Esophagus squamous epithelium (tissue), 5 donors: ENCODE measurements around the gene SLC25A29. TPM values are rescaled to one million over a fixed set of nuclear protein-coding genes. Genes with fewer than 3 reads are reported as not detected.
"Not testable (repeated sequence)": the region's sequence is repeated elsewhere in the genome, so short reads cannot be mapped to it uniquely, and the experiment has no call there.

ENCODE experiments used
- DNase-seq: peaks from one replicate; lab custom pipeline; 2025; lab: John Stamatoyannopoulos, UW
- H3K27ac ChIP-seq, 4 donors: fragments of 200-600 bp; sonication (generic); one replicate each; pipeline ENCODE4 v1.5.1; 2016 to 2019; ENCODE audit warnings: mild to moderate bottlenecking in 1 of 4
- H3K27me3 ChIP-seq, 4 donors: fragments of 200-600 bp; sonication (generic); 1 replicate in 3 of 4; 2 replicates in 1 of 4; pipeline versions ENCODE4 v1.5.1 to v1.6.0; 2017 to 2021; ENCODE audit warnings: antibody characterized with exemption in 1 of 4
- H3K36me3 ChIP-seq, 3 donors: fragments of 200-600 bp; sonication (generic); one replicate each; pipeline ENCODE4 v1.5.1; 2016 to 2019
- H3K4me1 ChIP-seq, 3 donors: fragments of 200-600 bp; sonication (generic); one replicate each; pipeline ENCODE4 v1.5.1; 2017 to 2019
- H3K4me3 ChIP-seq, 4 donors: fragments of 200-600 bp; sonication (generic); 1 replicate in 3 of 4; 2 replicates in 1 of 4; pipeline ENCODE4 v1.5.1; 2016 to 2019; ENCODE audit warnings: mild to moderate bottlenecking in 2 of 4, moderate library complexity in 1 of 4
- H3K9me3 ChIP-seq, 3 donors: fragments of 200-600 bp; sonication (generic); one replicate each; pipeline ENCODE4 v1.5.1; 2016 to 2019
- POLR2A ChIP-seq, 4 donors: fragments of 450-650 bp; IDR thresholded peaks; one replicate each; pipeline ENCODE4 v1.6.1; 2017; ENCODE audit warnings: antibody characterized with exemption in 4 of 4, mild to moderate bottlenecking in 4 of 4, moderate library complexity in 3 of 4
- WGBS, 2 donors: methylation state at CpG; one replicate each; pipeline ENCODE4 v1.1.5; 2018; 5-methylcytosine and 5-hydroxymethylcytosine counted together
- intact Hi-C: fragments of 100-400 bp; cut with DNase I; formaldehyde crosslinking; loops from one replicate; pipeline ENCODE4 v1.15.0; 2022
- total RNA-seq, 4 donors: library from RNA; depleted of rRNA; stranded (reverse); fragments of >200 nt; gene quantifications; one replicate each; pipeline ENCODE4 v1.1.0, GENCODE V29; 2016
- TF ChIP-seq, protein P1 (sequence below), 6 experiments: fragments of 450-650 bp in 4 of 6; fragments of 200-600 bp in 2 of 6; sonication (generic) in 2 of 6; IDR thresholded peaks; one replicate each; pipeline ENCODE4 v1.5.1; 2016 to 2019; ENCODE audit warnings: antibody characterized with exemption in 6 of 6, mild to moderate bottlenecking in 4 of 6, moderate library complexity in 4 of 6
- donor health status: DM: yes; HTN: yes; CAD: no.

The SLC25A29 gene
- total RNA-seq, 4 donors from 2014 or later = 23.3 to 64.3 (median 55.6) TPM

DNA sequence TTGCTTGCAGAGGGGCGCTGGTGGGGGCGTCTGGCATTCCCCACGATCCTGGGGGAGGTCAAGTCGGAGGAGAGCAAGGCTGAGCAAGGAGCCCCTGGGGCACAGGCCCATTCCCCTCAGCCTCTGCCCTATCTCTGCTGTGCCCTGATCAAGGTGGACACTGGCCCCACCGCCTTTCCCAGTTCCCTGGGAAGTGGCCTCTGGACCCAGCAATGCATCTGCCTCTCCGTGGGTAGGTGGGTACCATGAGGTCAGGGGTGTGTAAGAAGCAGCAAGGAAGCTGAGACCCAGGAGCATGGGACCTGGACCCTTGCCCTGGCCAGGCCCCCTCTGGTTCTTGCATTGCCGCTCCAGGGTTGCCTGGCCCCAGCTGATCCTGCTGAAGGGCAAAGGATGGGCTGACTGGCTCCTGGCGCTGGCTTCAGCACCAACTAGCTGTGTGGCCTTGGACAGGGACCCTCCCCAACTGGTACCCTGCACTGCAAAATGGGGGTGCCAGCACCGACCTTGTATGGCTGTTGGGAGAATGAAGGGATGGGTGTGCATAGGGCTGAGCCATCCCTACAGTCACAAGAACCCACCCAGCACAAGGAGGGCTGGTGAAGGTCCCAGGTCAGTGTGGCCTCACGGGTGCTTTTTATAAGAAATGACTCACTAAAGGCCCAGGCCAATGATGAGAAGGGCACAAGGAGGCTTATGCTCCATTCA lies 19.6 kb downstream of the SLC25A29 start:
- peaks cover 12 to 63% (median 34%) of the 10 kb centered on the region in 3 donors for H3K4me1 ChIP-seq
- intact Hi-C loops = no loop called here
- H3K4me3 ChIP-seq = no peak overlapping the region
- no peak overlapping the region for H3K27ac ChIP-seq
- TF ChIP-seq, protein P1, sequence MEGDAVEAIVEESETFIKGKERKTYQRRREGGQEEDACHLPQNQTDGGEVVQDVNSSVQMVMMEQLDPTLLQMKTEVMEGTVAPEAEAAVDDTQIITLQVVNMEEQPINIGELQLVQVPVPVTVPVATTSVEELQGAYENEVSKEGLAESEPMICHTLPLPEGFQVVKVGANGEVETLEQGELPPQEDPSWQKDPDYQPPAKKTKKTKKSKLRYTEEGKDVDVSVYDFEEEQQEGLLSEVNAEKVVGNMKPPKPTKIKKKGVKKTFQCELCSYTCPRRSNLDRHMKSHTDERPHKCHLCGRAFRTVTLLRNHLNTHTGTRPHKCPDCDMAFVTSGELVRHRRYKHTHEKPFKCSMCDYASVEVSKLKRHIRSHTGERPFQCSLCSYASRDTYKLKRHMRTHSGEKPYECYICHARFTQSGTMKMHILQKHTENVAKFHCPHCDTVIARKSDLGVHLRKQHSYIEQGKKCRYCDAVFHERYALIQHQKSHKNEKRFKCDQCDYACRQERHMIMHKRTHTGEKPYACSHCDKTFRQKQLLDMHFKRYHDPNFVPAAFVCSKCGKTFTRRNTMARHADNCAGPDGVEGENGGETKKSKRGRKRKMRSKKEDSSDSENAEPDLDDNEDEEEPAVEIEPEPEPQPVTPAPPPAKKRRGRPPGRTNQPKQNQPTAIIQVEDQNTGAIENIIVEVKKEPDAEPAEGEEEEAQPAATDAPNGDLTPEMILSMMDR (IDR thresholded peaks at IDR 0.05) = no peak
- TF ChIP-seq POLR2A (IDR thresholded peaks at IDR 0.05) = no peak
- H3K36me3 ChIP-seq = peaks cover 6 to 33% (median 13%) of the 10 kb centered on the region in 3 donors
- DNase-seq = no peak
- 64% methylated on average over 2 of the region's 10 CpGs for WGBS, 2 donors
- no peaks in the 10 kb centered on the region for H3K9me3 ChIP-seq
- no peaks in the 10 kb centered on the region for H3K27me3 ChIP-seq

DNA sequence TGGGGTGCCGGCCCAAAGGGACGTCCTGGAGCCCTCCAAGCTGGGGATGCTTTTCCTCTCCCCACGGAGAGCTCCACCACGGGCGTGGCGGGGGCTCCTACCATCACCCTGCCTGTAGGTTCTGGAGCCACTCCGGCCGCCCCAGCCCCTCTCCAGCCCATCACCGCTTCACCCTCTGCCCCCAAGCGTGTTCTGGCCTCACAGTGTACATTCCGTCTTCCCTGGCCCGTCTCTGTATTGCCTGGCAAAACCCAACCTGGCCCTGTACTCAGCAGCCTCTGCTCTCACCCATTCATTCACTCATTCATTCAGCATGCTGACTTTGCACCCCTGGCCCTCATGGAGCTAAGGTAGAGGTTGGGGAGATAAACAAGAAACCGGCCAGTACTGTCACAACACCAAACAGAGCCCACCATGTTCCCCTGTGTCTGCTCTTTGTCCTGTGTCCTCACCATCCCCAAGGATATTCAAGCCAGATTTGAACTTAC lies 20.3 kb downstream of the SLC25A29 start:
- no peaks in the 10 kb centered on the region for H3K27me3 ChIP-seq
- TF ChIP-seq POLR2A (IDR thresholded peaks at IDR 0.05) = no peak
- TF ChIP-seq, protein P1 (IDR thresholded peaks at IDR 0.05) = no peak
- H3K4me1 ChIP-seq = peaks cover 17 to 70% (median 41%) of the 10 kb centered on the region in 3 donors
- H3K36me3 ChIP-seq = peaks cover 1 to 26% (median 6%) of the 10 kb centered on the region in 3 donors
- 30 to 31% methylated on average over 6 to 11 of the region's 13 CpGs for WGBS, 2 donors
- DNase-seq = no peak
- H3K4me3 ChIP-seq = peak overlapping the region; percentile 64 to 91 (median 79)
- no peaks in the 10 kb centered on the region for H3K9me3 ChIP-seq
- peak overlapping the region; percentile 91 to 95 (median 92) for H3K27ac ChIP-seq
- intact Hi-C loops = no loop called here

DNA sequence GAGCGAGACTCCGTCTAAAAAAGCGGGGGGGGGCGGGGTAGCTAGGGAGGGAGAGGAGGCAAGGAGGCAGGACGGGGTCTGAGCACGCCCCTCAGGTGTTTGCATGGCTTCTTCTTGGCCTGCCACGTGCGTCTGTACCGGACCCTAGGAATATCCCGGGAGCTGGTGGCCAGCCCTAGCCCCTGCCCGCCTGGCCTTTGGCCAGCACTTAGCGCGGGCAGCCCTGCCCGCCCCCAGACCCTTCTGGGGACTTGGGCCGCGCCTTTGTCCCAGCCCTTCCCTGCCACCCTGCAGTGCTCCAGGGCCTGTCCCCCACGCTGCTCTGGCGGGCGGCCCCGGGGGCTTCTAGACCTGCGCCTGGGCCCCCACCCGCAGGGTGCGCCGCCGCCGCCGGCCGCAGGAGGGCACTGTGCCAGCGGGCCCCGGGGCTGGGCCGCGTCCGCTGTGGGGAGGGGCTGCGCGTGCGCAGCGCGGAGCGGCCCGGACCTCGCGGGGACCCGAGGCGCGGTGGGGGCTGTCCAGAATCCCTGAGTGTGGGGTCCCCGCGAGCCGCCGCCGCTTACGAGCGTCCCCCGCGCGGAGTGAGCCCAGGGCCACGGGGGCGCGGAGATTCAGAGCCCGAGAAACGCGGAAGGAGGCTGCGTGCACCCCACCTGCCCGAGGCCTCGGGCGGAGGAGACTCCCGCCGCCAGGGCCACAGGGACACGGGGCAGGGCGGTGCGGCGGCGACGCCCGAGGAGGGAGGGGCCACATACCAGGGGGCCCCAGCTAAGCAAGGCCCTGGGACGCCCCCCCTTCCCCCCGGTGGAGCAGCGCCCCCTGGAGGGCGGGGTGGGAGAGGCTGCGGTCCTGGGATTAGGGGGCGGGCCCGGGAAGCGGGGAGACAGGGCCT lies 21.0 kb downstream of the SLC25A29 start:
- Histone ChIP-seq H3K27ac (peak overlapping the region; percentile 91 to 95 (median 92)), H3K9me3 (no peaks in the 10 kb centered on the region), H3K4me1 (peaks cover 17 to 70% (median 45%) of the 10 kb centered on the region in 3 donors), H3K4me3 (peak overlapping the region; percentile 64 to 91 (median 79)), H3K36me3 (peaks cover 0 to 19% (median 0%) of the 10 kb centered on the region in 3 donors), H3K27me3 (no peaks in the 10 kb centered on the region)
- no peak for DNase-seq
- WGBS, 2 donors = 0% methylated on average over 1 of the region's 82 CpGs; no CpG with 5 or more reads in 1 of the 2 donors
- TF ChIP-seq, protein P1 (IDR thresholded peaks at IDR 0.05) = peak; percentile 66 to 87 (median 75)
- peak in 2 of 4 donors; percentile 22 to 29 for TF ChIP-seq POLR2A (IDR thresholded peaks at IDR 0.05)
- intact Hi-C loops = no loop called here

- 79 to 91% methylated on average over 16 to 19 of the region's 26 CpGs for WGBS, 2 donors
- H3K27ac ChIP-seq = peak overlapping the region; percentile 91 to 95 (median 92)
- intact Hi-C loops = loop anchor here (2.0 kb wide), 1 partner anchor 21 kb away; no protein-coding TSS in a partner anchor
- peak overlapping the region; percentile 64 to 91 (median 79) for H3K4me3 ChIP-seq
- H3K27me3 ChIP-seq = no peaks in the 10 kb centered on the region
- no peak for DNase-seq
- peaks cover 0 to 14% (median 0%) of the 10 kb centered on the region in 3 donors for H3K36me3 ChIP-seq
- H3K9me3 ChIP-seq = no peaks in the 10 kb centered on the region
- TF ChIP-seq, protein P1 (IDR thresholded peaks at IDR 0.05) = no peak
- no peak for TF ChIP-seq POLR2A (IDR thresholded peaks at IDR 0.05)
- peaks cover 22 to 76% (median 48%) of the 10 kb centered on the region in 3 donors for H3K4me1 ChIP-seq
Measured at GRCh38 chr14:100283984-100284881, 22.0 kb downstream of the SLC25A29 start.

- 69 to 70% methylated on average over 7 to 8 of the region's 9 CpGs for WGBS, 2 donors
- not testable (repeated sequence) for H3K36me3 ChIP-seq, H3K27me3 ChIP-seq, H3K9me3 ChIP-seq, DNase-seq, H3K4me3 ChIP-seq
- intact Hi-C loops = loop anchor here (2.0 kb wide), 1 partner anchor 21 kb away; no protein-coding TSS in a partner anchor
- peak overlapping the region in 3 of 4 donors; percentile 57 to 95 (median 59) for H3K27ac ChIP-seq
- H3K4me1 ChIP-seq = peaks cover 22 to 83% (median 48%) of the 10 kb centered on the region in 3 donors
Measured at GRCh38 chr14:100283436-100283835, 22.8 kb downstream of the SLC25A29 start.
